OCI-LY7 (cell line): Measurements from ENCODE around the gene MAPT.

Experiments
- EZH2phosphoT487 ChIP-seq: fragments of 200-600 bp; sonication (generic); IDR thresholded peaks from 2 replicates; pipeline ENCODE4 v1.6.1; 2018; ENCODE audit warnings: low read depth, borderline replicate concordance, mild to moderate bottlenecking, mixed run types, antibody characterized with exemption, low read length, moderate library complexity, mixed read lengths
- TF ChIP-seq, protein P1 (sequence below): fragments of 200-600 bp; sonication (generic); conservative IDR thresholded peaks from 2 replicates; pipeline ENCODE4 v1.5.1; 2014; ENCODE audit warnings: mild to moderate bottlenecking, antibody characterized with exemption, low read length, moderate library complexity, mixed read lengths

DNA sequence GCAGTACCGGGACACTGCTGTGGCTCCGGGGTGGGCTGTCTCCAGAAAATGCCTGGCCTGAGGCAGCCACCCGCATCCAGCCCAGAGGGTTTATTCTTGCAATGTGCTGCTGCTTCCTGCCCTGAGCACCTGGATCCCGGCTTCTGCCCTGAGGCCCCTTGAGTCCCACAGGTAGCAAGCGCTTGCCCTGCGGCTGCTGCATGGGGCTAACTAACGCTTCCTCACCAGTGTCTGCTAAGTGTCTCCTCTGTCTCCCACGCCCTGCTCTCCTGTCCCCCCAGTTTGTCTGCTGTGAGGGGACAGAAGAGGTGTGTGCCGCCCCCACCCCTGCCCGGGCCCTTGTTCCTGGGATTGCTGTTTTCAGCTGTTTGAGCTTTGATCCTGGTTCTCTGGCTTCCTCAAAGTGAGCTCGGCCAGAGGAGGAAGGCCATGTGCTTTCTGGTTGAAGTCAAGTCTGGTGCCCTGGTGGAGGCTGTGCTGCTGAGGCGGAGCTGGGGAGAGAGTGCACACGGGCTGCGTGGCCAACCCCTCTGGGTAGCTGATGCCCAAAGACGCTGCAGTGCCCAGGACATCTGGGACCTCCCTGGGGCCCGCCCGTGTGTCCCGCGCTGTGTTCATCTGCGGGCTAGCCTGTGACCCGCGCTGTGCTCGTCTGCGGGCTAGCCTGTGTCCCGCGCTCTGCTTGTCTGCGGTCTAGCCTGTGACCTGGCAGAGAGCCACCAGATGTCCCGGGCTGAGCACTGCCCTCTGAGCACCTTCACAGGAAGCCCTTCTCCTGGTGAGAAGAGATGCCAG is 117.6 kb downstream of the MAPT start:
- TF ChIP-seq, protein P1, sequence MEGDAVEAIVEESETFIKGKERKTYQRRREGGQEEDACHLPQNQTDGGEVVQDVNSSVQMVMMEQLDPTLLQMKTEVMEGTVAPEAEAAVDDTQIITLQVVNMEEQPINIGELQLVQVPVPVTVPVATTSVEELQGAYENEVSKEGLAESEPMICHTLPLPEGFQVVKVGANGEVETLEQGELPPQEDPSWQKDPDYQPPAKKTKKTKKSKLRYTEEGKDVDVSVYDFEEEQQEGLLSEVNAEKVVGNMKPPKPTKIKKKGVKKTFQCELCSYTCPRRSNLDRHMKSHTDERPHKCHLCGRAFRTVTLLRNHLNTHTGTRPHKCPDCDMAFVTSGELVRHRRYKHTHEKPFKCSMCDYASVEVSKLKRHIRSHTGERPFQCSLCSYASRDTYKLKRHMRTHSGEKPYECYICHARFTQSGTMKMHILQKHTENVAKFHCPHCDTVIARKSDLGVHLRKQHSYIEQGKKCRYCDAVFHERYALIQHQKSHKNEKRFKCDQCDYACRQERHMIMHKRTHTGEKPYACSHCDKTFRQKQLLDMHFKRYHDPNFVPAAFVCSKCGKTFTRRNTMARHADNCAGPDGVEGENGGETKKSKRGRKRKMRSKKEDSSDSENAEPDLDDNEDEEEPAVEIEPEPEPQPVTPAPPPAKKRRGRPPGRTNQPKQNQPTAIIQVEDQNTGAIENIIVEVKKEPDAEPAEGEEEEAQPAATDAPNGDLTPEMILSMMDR, result no peak
- no peak for TF ChIP-seq EZH2phosphoT487
